ENCODE measurements around the gene RASD2. TPM values are rescaled to one million over a fixed set of nuclear protein-coding genes. Genes with fewer than 3 reads are reported as not detected.

RASD2 gene
- total RNA-seq, 1 donor from 2014 or later = not detected

GRCh38 chr22:35570686-35571194 lies 30.1 kb downstream of the RASD2 start:
- Mint-ChIP-seq H3K4me1 (peaks cover 17% of the 10 kb centered on the region), H3K27me3 (ENCODE audit: low read depth) (peaks cover 32% of the 10 kb centered on the region), H3K4me3 (no peak overlapping the region), H3K9me3 (no peaks in the 10 kb centered on the region), H3K27ac (ENCODE audit: unreplicated experiment) (peak overlapping the region; percentile 71), H3K36me3 (ENCODE audit: low read depth) (no peaks in the 10 kb centered on the region)
- DNase-seq (ENCODE audit: low read depth, low spot score) = no peak
- TF ChIP-seq CTCF (conservative IDR thresholded peaks at IDR 0.05) = no peak

- no peak for DNase-seq (ENCODE audit: low read depth, low spot score)
- H3K4me1 Mint-ChIP-seq = peaks cover 9% of the 10 kb centered on the region
- H3K9me3 Mint-ChIP-seq = no peaks in the 10 kb centered on the region
- H3K27ac Mint-ChIP-seq (ENCODE audit: unreplicated experiment) = no peak overlapping the region
- peaks cover 24% of the 10 kb centered on the region for H3K27me3 Mint-ChIP-seq (ENCODE audit: low read depth)
- H3K4me3 Mint-ChIP-seq = no peak overlapping the region
- TF ChIP-seq CTCF (conservative IDR thresholded peaks at IDR 0.05) = no peak
- no peaks in the 10 kb centered on the region for H3K36me3 Mint-ChIP-seq (ENCODE audit: low read depth)
Measured at GRCh38 chr22:35572556-35572955, 31.9 kb downstream of the RASD2 start.

- no peak for DNase-seq (ENCODE audit: low read depth, low spot score)
- Mint-ChIP-seq H3K4me1 (peaks cover 3% of the 10 kb centered on the region), H3K36me3 (ENCODE audit: low read depth) (no peaks in the 10 kb centered on the region), H3K4me3 (no peak overlapping the region), H3K27me3 (ENCODE audit: low read depth) (peaks cover 6% of the 10 kb centered on the region), H3K9me3 (no peaks in the 10 kb centered on the region), H3K27ac (ENCODE audit: unreplicated experiment) (no peak overlapping the region)
- no peak for TF ChIP-seq CTCF (conservative IDR thresholded peaks at IDR 0.05)
Measured at GRCh38 chr22:35575116-35575748, 34.6 kb downstream of the RASD2 start.

- H3K9me3 Mint-ChIP-seq = no peaks in the 10 kb centered on the region
- H3K4me3 Mint-ChIP-seq = no peak overlapping the region
- no peak overlapping the region for H3K27ac Mint-ChIP-seq (ENCODE audit: unreplicated experiment)
- H3K4me1 Mint-ChIP-seq = peaks cover 3% of the 10 kb centered on the region
- no peak for TF ChIP-seq CTCF (conservative IDR thresholded peaks at IDR 0.05)
- H3K36me3 Mint-ChIP-seq (ENCODE audit: low read depth) = no peaks in the 10 kb centered on the region
- DNase-seq (ENCODE audit: low read depth, low spot score) = no peak
- H3K27me3 Mint-ChIP-seq (ENCODE audit: low read depth) = peaks cover 4% of the 10 kb centered on the region
Measured at GRCh38 chr22:35576671-35577070, 36.0 kb downstream of the RASD2 start.

GRCh38 chr22:35577799-35578659 lies 37.4 kb downstream of the RASD2 start:
- Mint-ChIP-seq H3K27me3 (ENCODE audit: low read depth) (peaks cover 4% of the 10 kb centered on the region), H3K36me3 (ENCODE audit: low read depth) (no peaks in the 10 kb centered on the region), H3K27ac (ENCODE audit: unreplicated experiment) (no peak overlapping the region), H3K4me1 (peaks cover 1% of the 10 kb centered on the region), H3K4me3 (no peak overlapping the region), H3K9me3 (no peaks in the 10 kb centered on the region)
- DNase-seq (ENCODE audit: low read depth, low spot score) = no peak
- TF ChIP-seq CTCF (conservative IDR thresholded peaks at IDR 0.05) = no peak

Measured in neural crest cell (in vitro differentiated cells).